Neural progenitor cell (in vitro differentiated cells): ENCODE results near the gene BEGAIN.

ENCODE experiments used
- CTCF ChIP-seq: fragments of 200-600 bp; sonication (generic); IDR thresholded peaks from 2 replicates; pipeline ENCODE4 v1.5.1; 2017; ENCODE audit warnings: antibody characterized with exemption, mild to moderate bottlenecking
- EZH2 ChIP-seq: fragments of 200-600 bp; sonication (generic); IDR thresholded peaks from 2 replicates; pipeline ENCODE4 v1.6.1; 2017; ENCODE audit warnings: antibody characterized with exemption, mild to moderate bottlenecking, moderate library complexity

- TF ChIP-seq CTCF (no peak), EZH2 (no peak)
These were observed 46.2 kb upstream of the BEGAIN start for GRCh38 chr14:100633406-100633805.
